OCI-LY1 (cell line): ENCODE results near the gene SGK2.

ENCODE experiments used
- EZH2 ChIP-seq: fragments of 200-600 bp; sonication (generic), shearing (Covaris generic); IDR thresholded peaks from 2 replicates; pipeline ENCODE4 v1.8.0; 2017; ENCODE audit warnings: borderline replicate concordance, mixed run types, mild to moderate bottlenecking, antibody characterized with exemption, low read length, moderate library complexity, mixed read lengths
- TF ChIP-seq, protein P1 (sequence below): fragments of 200-600 bp; sonication (generic), shearing (Covaris generic); IDR thresholded peaks from 2 replicates; pipeline ENCODE4 v1.5.1; 2017; ENCODE audit warnings: mild to moderate bottlenecking, antibody characterized with exemption, low read length, moderate library complexity, mixed read lengths

DNA sequence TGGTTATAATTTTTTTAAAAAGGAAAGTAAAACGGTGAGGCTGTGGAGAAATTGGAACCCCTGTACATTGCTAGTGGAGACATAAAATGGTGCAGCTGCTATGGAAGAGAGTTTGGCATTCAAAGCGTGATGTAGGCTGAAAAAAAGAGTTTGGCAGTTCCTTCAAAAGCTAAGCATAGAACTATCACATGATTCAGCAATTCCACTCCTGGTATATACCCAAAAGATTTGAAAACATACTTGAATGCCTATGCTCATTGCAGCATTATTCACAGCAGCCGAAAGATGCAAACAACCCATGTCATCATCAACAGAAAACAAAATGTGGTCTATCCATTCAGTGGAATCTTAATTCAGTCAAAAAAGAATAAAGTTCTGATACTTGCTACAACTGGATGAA lies 4.5 kb upstream of the SGK2 start:
- TF ChIP-seq, protein P1, sequence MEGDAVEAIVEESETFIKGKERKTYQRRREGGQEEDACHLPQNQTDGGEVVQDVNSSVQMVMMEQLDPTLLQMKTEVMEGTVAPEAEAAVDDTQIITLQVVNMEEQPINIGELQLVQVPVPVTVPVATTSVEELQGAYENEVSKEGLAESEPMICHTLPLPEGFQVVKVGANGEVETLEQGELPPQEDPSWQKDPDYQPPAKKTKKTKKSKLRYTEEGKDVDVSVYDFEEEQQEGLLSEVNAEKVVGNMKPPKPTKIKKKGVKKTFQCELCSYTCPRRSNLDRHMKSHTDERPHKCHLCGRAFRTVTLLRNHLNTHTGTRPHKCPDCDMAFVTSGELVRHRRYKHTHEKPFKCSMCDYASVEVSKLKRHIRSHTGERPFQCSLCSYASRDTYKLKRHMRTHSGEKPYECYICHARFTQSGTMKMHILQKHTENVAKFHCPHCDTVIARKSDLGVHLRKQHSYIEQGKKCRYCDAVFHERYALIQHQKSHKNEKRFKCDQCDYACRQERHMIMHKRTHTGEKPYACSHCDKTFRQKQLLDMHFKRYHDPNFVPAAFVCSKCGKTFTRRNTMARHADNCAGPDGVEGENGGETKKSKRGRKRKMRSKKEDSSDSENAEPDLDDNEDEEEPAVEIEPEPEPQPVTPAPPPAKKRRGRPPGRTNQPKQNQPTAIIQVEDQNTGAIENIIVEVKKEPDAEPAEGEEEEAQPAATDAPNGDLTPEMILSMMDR, result no peak
- no peak for TF ChIP-seq EZH2
